ENCODE measurements around the gene NOC4L. TPM values are rescaled to one million over a fixed set of nuclear protein-coding genes. Genes with fewer than 3 reads are reported as not detected.

NOC4L gene
- polyA plus RNA-seq, 1 donor: 16.2 TPM

DNA sequence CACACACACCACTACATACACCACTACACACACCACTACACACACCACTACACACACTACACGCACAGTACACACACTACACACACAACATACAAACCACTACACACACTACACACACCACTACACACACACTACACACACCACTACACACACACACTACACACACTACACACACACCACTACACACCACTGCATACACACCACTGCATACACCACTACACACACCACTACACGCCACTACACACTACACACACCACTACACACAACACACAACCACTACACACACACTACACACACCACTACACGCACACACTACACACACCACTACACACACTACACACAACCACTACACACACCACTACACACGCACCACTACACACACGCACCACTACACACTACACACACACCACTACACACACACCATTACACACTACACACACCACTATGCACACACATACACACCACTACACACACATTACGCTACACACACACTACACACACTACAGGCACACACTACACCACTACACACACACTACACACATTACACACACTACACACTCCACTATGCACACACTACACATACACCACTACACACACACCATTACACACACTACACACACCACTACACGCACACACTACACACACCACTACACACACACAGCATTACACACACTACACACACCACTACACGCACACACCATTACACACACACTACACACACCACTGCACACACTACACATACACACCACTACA is 12.5 kb downstream of the NOC4L start:
- DNase-seq: no peak

DNA sequence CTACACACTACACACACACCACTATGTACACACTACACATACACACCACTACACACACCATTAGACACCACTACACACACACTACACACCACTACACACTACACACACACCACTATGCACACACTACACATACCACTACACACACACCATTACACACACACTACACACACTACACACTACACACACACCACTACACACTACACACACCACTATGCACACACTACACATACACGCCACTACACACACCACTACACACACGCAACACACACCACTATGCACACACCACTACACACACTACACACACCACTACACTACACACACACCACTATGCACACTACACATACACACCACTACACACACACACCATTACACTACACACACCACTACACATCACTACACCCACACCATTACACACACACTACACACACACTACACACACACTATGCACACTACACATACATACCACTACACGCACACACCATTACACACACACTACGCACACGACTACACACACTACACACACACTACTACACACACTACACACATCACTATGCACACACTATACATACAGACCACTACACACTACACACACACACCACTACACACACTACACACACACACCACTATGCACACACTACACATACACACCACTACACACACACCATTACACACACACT is 13.6 kb downstream of the NOC4L start:
- DNase-seq: no peak

GRCh38 chr12:132158677-132159554 is 14.7 kb downstream of the NOC4L start:
- DNase-seq: no peak

GRCh38 chr12:132159555-132160003 is 15.3 kb downstream of the NOC4L start:
- no peak for DNase-seq

DNA sequence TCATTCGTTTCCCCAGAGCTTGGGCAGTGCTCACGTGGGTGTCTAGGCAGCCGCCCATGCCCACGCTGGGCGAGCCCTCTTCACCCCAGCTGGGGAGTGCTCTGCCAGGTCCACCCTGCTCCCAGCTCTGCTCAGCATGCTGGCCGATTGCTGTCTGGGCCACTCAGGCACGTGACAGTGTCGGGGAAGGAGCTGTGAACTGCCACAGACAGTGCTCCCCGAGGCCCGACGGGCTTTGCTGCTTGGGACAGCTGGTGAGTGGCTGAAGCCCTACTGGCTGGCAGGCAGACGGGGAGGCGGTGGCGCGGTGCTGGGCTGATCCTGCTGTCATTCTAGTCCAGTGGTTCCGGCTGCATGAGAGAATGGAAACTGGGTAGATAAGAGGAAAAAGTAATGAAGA is 15.8 kb downstream of the NOC4L start:
- no peak for DNase-seq

DNA sequence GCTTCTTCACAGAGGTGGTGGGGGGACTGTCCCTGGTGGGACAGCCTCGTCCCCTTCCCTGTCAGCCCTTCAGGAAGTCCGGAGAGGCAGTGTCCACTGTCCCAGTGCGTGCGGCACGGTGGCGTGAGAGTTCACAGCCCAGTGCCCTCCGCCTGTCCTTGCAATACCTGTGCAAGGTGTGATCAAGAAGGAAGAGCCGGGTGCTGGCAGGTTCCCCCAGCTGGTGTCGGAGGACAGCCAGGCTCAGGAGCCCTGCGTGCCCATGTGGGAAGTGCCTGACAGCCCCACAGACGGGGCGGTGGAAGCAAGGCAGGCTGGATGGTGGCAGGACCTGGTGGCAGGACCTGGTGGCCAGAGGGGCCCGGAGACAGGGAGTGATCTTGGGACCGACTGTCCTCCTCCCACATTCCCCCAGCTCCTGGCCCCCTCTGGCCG is 16.4 kb downstream of the NOC4L start:
- DNase-seq: no peak

- DNase-seq: no peak
Measured at GRCh38 chr12:132161036-132161781, 17.0 kb downstream of the NOC4L start.

GRCh38 chr12:132161796-132162507 is 17.7 kb downstream of the NOC4L start:
- DNase-seq: no peak

GRCh38 chr12:132162508-132163031 is 18.3 kb downstream of the NOC4L start:
- DNase-seq: no peak

GRCh38 chr12:132163041-132163910 is 19.0 kb downstream of the NOC4L start:
- DNase-seq: no peak

DNA sequence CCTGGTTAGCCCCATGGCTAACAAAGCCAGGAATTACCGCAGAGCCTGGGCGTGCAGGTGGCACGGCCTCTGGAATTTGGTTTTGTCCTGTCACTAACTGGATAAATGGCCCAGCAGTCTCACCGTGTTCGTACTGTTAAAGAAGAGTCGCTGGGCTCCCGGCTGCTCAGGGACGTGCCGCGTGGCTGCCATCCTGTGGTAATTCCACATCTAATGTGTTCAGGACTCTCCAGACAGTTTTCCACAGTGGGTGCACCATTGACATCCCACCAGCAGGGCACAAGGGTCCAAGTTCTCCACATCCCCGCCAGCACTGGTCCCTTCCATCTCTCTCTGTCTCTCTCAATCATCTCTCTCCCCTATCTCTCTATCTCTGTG is 19.6 kb downstream of the NOC4L start:
- DNase-seq: no peak

DNA sequence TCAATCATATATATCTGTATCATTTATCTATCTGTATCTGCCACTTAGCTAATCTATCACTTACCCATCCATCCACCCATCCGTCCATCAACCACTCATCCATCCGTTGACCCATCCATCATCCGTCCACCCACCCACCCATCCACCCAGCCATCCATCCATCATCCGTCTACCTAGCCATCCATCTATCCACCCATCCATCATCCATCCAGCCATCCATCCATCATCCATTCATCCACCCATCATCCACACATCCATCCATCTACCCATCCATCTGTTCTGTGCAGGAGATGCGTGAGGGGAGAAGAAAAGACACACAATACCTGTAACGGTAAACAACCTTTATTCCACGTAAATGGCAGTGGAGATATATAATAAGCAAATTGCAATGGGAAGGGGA is 20.2 kb downstream of the NOC4L start:
- no peak for DNase-seq

GRCh38 chr12:132165584-132165983 is 21.3 kb downstream of the NOC4L start:
- DNase-seq: no peak

DNA sequence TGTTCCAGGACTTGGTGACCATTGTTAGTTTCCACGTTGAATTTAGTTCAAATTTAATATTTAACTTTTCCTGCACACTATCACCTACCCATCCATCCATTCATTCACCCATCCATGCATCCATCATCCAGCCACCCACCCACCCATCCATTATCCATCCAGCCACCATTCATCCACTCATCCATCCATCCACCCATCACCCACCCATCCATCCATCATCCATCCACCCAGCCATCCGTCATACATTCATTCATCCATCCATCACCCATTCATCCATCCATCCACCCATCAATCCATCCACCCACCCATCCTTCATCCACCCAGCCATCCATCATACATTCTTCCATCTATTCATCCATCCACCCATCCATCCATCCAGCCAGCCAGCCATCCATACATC is 21.8 kb downstream of the NOC4L start:
- no peak for DNase-seq

DNA sequence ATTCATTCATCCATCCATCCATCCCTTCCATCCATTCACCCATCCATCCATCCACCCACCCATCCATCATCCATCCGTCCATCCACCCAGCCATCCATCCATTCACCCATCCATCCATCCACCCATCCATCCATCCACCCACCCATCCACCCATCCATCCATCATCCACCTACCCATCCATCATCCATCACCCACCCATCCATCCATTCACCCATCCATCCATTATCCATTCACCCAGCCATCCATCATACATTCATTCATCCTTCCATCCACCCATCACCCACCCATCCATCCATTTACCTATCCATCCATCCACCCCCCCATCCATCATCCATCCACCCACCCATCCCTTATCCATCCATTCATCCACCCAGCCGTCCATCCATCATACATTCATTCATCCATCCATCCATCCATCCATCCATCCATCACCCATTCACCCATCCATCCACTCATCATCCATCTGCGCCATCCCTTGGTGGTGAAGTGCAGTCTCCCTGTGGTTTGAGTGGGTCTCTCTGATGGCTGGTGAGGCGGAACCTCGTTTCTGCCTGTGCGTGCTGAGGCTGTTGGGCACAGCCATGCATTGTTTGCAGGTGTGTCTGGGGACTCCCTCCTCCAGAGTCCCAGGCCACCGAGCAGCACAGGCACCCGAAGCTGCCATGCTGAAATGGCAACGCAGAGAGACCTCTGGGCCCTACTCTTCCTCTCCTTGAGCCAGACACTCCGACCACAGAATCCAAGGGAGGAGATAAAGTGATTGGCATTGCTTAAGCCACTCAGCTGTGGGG is 22.7 kb downstream of the NOC4L start:
- DNase-seq: no peak

- DNase-seq: no peak
Measured at GRCh38 chr12:132167611-132168310, 23.5 kb downstream of the NOC4L start.

- no peak for DNase-seq
Measured at GRCh38 chr12:132168311-132169031, 24.2 kb downstream of the NOC4L start.

DNA sequence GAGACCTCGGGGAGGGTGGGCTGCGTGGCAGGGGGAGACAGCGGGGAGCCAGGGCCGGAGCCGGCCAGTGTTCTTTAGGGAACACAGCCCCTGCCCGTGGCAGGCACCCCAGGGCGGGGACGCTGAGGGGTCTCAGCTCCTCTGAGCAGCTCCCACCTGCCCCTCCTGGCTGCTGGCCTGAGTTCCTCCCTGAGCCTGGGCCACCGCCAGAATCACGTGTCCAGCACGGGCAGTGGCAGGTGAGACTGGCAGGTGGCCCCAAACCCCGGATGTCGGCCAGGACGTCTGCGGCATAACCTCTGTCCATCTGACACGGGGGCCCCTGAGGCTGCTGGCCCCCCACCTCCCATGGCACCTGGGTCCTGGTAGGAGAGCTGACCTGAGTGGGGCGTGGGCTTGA is 25.1 kb downstream of the NOC4L start:
- no peak for DNase-seq

All from hindlimb muscle (tissue), 1 donor.